GM21786 (cell line): ENCODE results near the gene ALLC.
"Not testable (repeated sequence)": the region's sequence is repeated elsewhere in the genome, so short reads cannot be mapped to it uniquely, and the experiment has no call there.

Source experiments
- ATAC-seq: cut with Tn5 transposase; IDR thresholded peaks from one replicate; pipeline ENCODE4 v1.9.1; 2021; ENCODE audit not compliant: unreplicated experiment

Gene ALLC

GRCh38 chr2:3654011-3654410 lies 4.0 kb upstream of the ALLC start:
- ATAC-seq, result no peak

DNA sequence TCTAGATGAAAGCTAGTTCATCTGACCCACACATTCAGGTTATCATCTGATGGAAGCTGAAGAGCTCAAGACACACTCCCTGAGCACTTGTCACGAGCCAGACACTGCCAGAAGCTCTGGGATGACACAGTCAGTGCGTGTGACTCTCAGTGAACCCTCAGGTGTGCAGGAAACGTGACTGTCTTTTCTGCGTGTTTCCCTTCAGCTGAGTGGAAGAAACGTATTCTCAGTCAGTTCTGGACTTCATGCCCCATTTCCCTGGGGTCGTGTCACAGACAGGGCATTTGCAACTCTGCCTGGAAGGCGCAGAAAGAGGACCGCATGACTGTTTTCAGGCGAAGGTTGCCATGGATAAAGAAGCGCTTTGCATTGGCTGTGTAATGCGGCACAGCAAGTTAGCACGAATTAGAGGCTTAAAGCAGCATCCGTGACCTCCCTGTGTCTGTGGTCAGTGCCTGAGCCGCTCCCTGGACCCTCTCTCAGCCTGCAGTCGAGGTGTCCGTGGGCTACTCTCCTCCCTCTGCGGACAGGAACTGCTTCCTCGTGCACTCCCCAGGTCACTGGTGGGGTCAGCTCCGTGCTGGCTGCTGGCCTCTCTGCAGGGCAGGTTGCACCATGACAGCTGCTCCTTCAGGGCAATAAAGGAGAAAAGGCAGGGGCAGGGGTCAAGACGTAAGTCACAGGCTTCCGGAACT lies 3.3 kb upstream of the ALLC start:
- no peak for ATAC-seq

DNA sequence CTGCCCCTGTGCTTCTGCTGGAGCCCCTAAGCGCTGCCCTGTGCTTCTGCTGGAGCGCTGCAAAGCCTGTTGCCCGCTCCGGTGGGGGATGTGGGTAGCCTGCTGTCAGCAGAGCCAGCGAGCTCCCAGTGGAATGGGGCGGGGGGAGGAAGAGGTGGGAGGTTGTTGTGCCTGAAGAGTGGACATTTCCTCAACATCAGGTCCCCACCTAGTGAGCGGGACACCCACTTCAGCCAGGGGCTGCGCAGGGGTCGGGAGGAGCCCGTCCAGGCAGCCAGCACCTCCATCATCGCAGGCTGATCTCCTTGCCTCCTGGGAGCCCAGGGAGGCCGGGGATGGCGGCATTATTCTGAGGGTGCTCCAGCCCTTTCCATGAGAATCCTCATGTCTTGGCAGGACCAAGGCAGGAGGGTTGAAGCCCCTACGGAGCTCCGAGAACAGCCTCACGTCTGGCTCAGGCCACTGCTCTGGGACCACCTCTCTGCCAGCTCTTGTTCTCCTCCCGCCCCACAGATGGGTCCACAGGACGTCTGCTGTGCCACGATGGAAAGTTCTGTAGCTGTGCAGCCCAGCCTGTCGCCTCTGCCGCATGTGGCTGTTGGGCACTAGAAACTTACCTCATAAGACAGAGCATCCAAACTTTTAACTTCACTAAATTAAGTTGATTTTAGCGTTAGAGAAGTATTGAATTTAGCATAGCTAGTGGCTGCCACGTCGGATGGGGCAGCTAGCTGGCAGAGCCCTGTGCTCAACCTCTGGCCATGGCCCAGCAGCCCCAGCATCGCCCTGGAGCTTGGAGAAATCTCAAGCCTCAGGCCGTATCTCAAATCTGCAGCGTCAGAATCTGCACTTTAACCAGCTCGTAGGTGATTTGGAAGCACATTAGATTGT lies 1.9 kb upstream of the ALLC start:
- no peak for ATAC-seq

DNA sequence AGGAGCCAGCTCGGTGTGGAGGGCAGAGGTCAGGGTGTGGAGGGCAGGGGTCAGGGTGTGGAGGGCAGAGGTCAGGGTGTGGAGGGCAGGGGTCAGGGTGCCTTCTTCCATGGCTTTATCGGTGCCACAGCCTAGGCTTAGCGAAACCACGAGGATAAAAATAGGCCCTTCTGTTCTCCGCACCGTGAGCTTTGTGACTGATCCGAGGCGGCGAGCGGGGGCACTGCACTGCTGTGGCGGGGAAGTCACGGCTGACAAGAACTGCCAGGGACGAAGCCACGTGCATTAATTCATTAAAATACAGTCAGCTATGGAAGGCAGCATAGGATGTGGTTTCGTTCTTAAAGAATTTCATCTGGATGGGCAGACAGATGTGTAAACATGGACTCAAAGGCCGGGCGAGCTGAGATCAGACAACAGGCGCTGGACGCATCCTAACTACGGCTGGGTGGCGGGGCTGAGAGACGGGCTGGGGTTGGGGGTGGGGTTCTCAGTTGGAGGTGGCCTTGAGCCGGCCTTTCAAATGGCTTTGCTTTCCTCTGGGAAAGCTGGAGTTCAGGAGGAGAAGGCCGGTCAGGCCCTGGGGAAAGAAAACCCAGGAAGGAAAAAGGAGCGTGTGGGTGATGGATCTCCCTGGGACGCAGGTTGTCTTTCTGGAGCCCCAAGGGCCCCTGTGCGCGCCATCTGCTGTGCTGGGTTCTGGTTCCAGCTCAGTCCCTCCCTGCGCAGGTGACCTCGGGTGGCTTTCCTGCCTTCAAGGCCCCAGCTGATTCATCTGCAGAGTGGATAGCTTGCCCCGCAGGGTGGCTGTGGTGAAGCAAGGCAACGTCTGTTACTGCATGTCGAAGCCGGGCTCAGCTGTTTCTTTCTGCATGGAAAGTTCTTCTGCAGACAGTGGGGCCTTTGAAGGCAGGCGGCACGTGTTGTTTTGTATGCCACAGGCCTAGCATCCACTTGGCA lies 958 bp upstream of the ALLC start:
- ATAC-seq, result peak; percentile 34

GRCh38 chr2:3659447-3660432 lies 1.7 kb downstream of the ALLC start:
- ATAC-seq, result no peak

DNA sequence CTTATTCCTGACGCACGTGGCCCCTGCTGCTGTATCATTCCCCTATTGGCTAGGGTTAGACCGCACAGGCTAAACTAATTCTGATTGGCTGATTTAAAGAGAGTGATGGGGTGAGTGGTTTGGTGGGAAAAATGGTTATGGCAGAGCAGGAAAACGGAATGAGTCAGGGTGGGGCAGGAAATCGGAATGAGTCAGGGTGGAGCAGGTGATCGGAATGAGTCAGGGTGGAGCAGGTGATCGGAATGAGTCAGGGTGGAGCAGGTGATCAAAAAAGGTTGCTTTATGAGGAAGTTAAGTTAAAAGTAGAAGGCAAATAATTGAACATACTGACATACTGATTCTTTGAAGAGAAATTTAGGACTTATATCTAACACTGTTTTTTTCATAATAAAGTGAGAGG lies 2.6 kb downstream of the ALLC start:
- not testable (repeated sequence) for ATAC-seq

DNA sequence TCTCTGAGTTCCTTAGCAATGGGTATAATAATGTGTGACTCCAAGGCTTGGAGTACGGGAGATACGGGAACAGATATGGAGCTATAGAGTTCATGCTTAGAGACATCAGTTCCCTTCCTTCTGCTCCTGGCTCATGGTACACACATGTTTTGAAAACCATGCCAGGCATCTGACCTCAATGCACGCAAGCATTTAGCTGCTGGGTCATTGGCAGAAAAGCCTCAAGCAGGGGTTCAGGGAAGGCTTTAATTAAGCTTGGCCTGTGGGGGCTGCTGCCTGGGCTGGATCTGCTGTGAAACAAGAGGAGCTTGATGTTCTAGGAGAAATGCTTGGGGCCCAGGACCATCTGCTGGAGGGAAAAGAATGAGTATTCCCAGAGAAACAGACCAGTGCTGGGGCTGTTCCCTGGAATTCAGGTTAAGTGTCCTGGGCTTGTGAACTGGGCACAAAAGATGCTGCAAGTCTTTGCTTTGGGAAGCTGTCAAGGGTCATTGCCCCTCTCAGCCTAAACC lies 3.2 kb downstream of the ALLC start:
- ATAC-seq, result no peak

GRCh38 chr2:3662239-3662638 lies 4.2 kb downstream of the ALLC start:
- no peak for ATAC-seq

GRCh38 chr2:3664118-3664517 lies 6.1 kb downstream of the ALLC start:
- ATAC-seq, result no peak

GRCh38 chr2:3664925-3665324 lies 6.9 kb downstream of the ALLC start:
- no peak for ATAC-seq

DNA sequence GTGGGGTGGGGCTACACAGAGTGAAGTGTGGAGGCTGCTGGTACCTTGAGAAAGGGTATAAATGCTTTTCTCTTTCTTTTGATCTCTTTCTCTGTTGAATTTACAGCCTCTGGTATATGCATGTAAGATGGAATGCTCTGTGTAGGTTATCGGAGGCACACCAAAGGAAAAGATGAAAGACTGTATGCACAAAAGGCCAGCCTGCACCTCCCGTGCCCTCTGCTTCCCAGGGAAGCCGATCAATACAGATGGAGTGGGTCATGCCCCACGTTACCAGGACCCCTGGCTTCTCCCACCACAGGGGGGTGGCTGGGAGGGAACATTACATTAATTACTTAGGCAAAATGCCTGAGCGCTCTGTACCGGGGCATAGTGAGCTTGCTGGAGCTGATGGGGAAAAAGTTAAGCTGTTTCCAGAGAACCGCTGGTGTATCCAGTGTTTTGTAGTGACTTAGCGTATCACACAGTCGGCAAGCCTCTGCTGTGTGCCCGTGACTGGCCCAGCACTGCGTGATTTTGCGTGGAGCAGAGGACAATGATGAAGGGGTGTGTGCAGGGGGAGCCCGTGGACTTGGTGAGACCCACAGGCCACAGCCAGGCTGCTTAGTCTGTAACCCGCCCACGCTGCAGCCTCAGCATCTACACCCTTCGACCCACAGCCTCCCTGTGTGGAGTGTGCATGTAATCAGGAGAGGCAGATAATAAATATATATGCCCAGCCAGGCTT lies 8.0 kb downstream of the ALLC start:
- no peak for ATAC-seq

- no peak for ATAC-seq
Observed at GRCh38 chr2:3666613-3666975, 8.6 kb downstream of the ALLC start.

DNA sequence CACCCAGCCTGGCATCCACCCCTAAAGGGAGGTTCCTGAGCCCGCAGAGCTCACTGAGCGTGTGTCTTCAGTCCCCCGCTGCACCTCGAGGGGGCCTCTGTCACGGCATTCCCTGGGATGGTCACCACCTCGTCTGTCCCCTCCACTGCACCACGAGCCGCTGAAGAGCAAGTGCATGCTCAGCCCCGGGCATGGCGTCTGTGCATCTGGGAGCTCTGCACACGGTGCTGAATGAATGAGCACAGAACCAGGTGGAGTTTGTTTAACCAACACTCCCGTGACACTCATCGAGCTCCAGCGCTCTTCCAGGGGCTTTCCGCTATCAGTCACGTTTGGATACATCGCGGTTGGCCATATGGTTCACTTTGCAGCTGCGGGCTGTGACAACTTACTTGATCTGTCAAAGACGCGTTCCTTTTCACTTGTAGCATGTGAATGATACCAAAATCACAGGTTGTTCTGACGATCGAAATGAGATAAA lies 9.2 kb downstream of the ALLC start:
- no peak for ATAC-seq

DNA sequence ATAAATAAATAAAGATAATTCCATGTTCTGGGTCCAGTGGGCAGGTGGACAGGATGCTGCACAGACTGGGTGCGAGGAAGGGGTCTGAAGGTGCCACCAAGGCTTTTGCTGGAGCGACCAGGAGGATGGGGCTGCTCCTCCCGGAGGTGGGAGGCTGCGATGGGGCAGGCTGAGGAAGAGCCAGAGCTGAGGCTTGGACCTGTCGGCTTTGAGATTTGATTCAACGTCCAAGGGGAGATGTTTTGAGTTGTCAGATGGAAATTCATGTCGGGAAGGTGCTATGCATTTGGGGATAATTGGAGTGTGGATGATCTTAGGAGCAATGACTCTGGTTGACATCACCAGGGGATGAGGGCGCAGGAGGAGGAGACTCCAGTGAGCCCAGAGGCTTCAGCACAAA lies 11.7 kb downstream of the ALLC start:
- ATAC-seq, result no peak

DNA sequence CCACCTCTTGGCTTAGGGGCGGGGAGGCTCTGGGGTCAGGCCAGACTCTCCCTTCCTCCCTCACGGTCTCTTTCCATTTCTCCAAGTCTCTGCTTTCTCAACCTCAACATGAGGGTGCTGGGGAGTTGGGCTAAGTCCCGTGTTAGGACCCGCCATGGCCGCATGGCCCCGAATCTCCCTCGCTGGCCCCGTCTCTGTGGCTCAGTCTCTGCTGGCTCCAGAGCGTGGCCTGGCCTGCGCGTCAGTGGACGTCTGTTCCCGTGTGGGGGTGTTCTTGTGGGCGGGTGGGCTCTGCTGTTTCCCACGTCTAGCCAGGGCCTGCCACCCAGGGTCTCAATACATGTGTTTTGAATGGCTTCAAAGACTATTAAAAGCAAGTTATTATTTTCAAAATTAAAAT lies 12.4 kb downstream of the ALLC start:
- no peak for ATAC-seq

- ATAC-seq, result no peak
Observed at GRCh38 chr2:3670941-3671340, 12.9 kb downstream of the ALLC start.

DNA sequence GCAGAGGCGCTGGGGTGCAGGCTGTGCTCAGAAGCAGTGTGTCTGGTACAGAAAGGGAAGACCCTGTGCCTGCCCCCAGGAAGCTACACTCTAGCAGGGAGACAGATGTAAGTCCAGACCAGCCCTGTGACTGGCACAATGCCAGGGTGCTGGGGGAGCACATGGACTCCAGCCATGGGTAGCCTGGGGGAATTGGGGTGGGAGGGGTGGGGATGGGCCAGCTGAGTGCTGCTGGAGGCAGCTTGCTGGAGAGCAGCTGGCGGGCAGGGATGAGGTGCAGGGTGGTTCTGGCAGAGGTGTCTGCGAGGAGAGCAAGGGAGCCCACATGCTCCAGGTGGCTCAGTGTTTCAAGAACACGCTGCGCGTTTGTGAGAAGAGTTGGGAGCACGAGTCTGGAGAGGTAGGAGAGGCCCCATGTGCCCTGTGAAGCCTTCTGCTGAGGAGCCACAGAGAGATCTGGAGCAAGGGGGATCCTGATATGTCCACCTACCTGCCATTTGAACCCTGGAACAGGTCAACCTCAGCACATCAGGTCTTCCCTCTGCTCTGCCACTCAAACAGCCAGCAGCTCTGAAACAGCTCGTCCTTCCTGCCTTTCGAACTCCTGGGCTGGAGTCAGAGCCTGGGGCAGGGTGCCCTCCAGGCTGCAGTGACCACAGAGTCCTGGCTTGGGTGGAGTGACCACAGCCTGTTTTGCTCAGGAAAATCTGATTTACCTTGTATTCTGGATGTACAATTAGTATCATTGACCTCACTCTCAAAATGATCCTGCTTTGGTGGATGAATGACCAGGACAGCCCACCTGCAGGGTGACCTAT lies 15.1 kb downstream of the ALLC start:
- ATAC-seq, result no peak
